ENCODE data around the gene CHRM3.

Gene CHRM3

DNA sequence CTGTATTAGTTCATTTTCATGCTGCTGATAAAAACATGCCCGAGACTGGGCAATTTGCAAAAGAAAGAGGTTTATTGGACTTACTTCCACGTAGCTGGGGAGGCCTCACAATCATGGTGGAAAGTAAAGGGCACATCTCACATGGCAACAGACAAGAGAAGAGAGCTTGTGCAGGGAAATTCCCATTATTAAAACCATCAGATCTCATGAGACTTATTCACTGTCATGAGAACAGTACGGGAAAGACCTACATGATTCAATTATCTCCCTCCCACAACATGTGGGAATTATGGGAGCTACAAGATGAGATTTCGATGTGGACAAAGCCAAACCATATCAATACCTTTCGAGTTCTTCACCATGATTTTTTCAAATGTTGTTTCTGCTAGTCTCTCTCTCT is 3.7 kb upstream of the CHRM3 start:
- TF ChIP-seq, protein P1, sequence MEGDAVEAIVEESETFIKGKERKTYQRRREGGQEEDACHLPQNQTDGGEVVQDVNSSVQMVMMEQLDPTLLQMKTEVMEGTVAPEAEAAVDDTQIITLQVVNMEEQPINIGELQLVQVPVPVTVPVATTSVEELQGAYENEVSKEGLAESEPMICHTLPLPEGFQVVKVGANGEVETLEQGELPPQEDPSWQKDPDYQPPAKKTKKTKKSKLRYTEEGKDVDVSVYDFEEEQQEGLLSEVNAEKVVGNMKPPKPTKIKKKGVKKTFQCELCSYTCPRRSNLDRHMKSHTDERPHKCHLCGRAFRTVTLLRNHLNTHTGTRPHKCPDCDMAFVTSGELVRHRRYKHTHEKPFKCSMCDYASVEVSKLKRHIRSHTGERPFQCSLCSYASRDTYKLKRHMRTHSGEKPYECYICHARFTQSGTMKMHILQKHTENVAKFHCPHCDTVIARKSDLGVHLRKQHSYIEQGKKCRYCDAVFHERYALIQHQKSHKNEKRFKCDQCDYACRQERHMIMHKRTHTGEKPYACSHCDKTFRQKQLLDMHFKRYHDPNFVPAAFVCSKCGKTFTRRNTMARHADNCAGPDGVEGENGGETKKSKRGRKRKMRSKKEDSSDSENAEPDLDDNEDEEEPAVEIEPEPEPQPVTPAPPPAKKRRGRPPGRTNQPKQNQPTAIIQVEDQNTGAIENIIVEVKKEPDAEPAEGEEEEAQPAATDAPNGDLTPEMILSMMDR (conservative IDR thresholded peaks at IDR 0.05; ENCODE audit: low read depth, low read length), result no peak
- H3K4me3 ChIP-seq (ENCODE audit: low read depth, low read length), result no peak overlapping the region
- no peak for DNase-seq (ENCODE audit: low read depth)

DNA sequence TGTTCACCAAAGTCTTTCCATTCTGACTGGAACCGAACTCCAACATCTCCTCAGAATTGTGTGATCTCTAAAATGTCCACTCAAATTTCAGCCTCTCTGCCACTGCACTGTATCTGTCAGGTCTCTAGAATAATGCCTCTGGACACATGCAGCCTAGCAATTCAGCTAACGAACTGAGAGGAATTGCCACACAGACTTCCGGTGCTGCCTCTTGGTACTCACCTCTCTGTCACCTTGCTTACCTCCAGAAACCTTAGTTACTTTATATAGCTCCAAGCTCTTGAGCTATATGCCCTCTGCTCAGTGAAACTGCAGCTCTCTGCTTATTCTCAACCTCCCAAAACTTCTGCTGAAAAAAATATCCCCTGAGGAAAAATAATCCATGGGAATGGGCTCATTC is 2.7 kb upstream of the CHRM3 start:
- TF ChIP-seq, protein P1 (conservative IDR thresholded peaks at IDR 0.05; ENCODE audit: low read depth, low read length), result no peak
- no peak for DNase-seq (ENCODE audit: low read depth)
- H3K4me3 ChIP-seq (ENCODE audit: low read depth, low read length), result no peak overlapping the region

DNA sequence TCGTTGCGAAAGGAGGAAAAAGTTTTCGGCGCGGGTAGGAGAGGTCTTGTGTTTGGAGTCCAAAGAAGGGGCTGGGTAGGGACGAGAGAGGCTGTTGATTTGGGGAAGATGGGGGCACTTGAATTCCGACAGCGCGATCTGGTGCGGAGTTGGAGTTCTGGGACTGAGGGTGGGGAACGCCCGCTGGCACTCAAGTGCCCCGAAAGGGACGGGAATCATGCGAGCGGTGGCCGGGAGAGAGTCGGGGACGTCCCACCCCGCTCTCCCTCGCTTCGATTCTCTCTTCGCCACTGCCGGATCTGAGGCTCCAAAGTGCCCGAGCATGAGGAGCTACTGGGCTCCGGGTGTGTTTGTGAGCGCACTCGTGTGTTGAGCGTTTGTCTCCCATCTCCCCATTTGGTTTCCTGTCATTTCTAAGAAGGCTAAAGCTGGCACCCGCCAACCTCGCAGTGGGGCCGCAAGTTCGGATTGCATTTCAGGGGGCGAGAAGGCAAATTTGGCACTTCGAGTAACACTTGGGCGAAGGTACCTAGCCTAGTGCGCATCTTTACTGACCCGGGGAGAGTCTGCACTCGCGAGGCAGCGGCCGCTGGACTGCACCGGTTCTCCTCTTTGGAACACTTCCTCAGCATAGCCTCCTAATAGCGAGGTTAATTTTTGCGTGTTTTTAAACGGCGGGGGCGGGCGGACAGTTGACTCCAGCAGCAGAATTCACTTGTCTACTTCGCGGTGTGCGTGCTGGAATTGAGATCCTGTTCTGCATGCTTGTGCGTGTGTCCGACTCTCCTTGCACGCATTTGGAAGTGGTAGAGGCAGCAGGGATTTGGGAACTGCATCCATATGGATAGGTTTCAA is 1.2 kb downstream of the CHRM3 start:
- DNase-seq (ENCODE audit: low read depth), result no peak
- TF ChIP-seq, protein P1 (conservative IDR thresholded peaks at IDR 0.05; ENCODE audit: low read depth, low read length), result no peak
- no peak overlapping the region for H3K4me3 ChIP-seq (ENCODE audit: low read depth, low read length)

DNA sequence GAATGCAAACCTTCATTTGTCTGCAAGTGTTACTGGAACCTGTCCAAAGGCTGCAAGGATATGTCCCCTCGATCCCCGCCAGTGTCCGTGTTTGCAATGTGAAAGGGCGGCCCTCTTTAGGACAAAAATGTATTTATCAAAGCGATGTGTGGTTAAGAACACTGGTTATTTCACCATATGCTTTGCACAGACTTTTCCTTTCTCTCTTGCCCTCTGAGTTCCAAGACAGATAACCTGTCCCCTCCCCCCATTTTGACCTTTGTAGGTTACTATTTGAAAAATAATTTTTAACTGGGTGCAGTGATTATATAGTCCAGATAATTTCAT is 1.8 kb downstream of the CHRM3 start:
- H3K4me3 ChIP-seq (ENCODE audit: low read depth, low read length), result no peak overlapping the region
- no peak for DNase-seq (ENCODE audit: low read depth)
- TF ChIP-seq, protein P1 (conservative IDR thresholded peaks at IDR 0.05; ENCODE audit: low read depth, low read length), result no peak

DNA sequence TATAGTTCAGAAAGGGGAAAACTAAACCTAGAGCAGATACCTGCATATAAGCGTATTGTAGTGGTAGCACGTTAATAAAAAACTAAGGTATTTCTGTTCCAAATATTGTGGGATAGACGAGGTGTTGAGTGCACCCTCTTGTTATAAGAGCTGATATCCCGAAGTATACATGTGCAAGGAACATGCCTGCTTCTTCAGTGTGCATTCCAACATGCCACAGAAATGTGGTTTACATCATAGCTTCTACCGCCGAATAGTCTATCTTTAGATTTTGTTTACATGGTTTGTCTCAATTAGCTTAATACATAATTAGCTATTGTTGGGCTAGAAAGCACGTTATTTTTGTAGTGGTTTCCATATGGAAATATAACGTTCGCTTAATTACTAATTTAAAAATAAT is 2.2 kb downstream of the CHRM3 start:
- no peak for DNase-seq (ENCODE audit: low read depth)
- H3K4me3 ChIP-seq (ENCODE audit: low read depth, low read length), result no peak overlapping the region
- TF ChIP-seq, protein P1 (conservative IDR thresholded peaks at IDR 0.05; ENCODE audit: low read depth, low read length), result no peak

DNA sequence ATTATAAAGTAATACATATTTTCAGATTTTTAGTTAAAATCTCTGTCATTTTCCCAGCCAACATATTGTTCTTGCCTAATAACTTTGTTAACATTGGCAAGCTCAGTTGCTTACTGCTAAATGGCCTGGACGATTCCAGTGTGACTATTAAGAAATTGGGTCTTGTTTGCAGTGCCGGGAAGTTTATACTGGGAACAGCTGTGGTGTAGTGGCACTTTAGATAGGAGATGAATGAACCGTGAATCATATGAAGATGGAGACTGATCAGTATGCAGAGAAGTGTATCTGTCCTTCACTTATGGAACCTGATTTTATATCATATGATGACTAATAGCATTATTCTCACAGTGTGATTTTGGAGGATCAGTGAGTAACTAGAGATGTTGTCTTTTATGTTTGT is 3.3 kb downstream of the CHRM3 start:
- TF ChIP-seq, protein P1 (conservative IDR thresholded peaks at IDR 0.05; ENCODE audit: low read depth, low read length), result no peak
- no peak overlapping the region for H3K4me3 ChIP-seq (ENCODE audit: low read depth, low read length)
- no peak for DNase-seq (ENCODE audit: low read depth)

DNA sequence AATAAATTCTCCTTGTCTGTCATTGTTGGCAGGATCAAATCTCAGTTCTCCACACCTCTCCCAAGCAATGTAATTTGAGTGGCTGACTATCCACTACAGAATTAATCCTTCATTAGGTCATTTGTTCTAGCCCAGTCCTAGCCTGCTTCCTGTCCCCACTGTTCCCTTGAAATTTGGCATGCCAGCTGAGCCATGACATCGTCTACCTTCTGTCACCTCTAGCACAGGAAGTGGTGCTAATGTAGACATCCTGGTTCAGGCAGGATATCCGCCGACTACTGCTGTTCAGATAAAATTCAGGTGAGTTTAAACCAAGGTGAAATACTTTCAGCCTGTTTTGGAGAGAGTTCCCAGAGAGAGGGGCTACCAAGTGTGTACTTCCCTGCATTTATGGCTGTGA is 5.9 kb downstream of the CHRM3 start:
- no peak for DNase-seq (ENCODE audit: low read depth)
- TF ChIP-seq, protein P1 (conservative IDR thresholded peaks at IDR 0.05; ENCODE audit: low read depth, low read length), result no peak
- H3K4me3 ChIP-seq (ENCODE audit: low read depth, low read length), result no peak overlapping the region
